HG03097 (cell line): ENCODE data around the gene FER1L5.

ENCODE experiments used
- ATAC-seq: cut with Tn5 transposase; IDR thresholded peaks from one replicate; pipeline ENCODE4 v1.9.1; 2021; ENCODE audit not compliant: unreplicated experiment, low FRiP score

Gene FER1L5

DNA sequence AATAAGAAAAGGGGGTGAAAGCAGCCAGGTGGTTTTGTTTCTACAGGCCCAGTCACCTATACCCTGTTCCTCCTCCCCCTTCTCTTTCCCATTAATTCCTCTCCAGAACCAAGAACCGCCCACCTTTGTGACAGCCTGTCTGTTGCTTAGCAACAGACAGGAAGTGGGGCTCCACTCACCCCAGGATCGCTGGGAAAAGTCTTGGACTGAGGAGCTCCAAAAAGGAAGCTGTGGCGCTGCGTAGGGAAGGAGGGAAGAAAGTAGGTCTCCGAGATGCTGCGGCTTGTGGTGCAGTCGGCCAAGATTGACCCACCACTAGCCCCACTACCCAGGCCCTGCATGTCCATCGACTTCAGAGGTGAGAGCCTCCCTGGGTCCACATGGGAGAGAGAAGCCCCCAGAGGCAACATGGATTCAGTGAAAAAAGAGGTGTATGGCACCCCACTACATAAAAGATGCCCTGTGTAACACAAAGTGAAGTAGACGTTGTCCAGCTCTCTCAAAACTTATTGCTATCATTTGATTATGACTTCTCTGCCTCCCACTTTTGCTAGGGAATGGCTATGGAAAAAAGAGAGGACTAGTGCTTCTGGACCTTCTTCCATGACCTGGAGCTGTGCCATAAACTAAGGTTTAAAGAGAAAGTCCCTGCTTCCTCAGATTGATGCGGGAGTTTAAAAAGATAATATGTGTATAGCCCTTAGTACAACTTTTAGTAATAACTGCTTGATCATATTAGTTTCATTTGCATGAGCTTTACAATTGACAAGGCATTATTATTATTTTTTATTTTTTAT, at the start of gene FER1L5:
Gene FER1L5, plus strand, starts transcription at position 201 of the 797 bp plus-strand sequence. Its CDS starts 73 bp downstream, at position 274.
- ATAC-seq: no peak

DNA sequence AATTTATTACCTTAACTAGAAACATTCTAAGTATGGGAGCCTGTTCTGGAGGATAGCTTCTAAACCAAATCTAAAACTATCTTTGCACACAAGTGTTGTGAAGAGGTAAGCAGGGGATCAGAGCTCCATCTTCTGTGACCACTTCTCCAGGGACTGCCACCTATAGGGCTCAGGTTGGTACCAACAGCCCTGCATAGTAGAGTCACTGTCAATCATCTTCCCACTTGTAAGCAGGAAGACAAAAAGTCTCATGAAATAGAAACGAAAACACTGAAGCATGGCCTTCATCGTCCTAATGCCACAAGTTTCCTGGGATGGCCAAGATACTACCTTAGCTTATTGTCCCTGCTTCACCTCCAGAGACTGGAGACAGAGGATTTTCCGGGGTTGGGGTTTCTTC, 48.3 kb upstream of the FER1L5 start:
- no peak for ATAC-seq

DNA sequence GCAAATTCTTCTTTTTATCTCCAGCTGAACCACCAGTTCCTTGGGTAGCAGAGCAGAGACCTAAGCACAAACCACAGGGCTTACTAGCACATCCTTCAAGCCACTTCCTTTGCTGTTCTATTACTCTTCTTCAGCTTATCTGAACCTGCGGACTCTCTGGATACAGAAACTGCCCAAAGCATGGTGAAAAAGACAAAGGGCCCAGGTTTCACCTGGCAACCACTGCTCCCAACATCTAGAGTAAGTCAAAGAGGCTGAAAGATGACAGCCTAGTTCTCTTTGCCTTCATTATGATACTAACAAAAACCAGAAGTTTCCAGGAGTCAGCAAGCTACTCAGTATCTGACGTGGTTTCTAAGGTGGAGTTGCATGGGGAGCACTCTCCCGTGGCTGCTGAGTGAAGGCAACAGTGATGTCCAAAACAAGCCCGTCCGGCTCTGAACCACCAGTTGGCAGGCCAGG, 47.8 kb upstream of the FER1L5 start:
- ATAC-seq: no peak

DNA sequence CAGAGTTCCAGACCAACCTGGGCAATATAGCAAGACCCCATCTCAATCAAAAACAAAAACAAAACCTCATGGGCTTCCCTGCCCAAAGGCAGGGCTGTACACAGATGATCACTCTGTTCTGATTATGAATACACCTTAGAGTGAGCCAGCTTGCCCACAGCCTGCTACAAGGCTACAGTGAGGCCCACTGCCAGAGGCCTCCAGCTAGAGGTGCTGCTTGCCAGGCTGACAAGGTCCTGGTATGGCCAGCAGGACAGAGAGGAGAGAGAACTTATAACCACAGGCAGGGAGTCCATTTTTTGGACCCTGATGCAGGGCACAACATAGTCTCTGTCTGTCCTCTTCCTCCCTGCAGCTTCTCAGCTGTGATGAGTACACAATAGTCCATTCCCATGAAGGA, 46.0 kb upstream of the FER1L5 start:
- no peak for ATAC-seq

DNA sequence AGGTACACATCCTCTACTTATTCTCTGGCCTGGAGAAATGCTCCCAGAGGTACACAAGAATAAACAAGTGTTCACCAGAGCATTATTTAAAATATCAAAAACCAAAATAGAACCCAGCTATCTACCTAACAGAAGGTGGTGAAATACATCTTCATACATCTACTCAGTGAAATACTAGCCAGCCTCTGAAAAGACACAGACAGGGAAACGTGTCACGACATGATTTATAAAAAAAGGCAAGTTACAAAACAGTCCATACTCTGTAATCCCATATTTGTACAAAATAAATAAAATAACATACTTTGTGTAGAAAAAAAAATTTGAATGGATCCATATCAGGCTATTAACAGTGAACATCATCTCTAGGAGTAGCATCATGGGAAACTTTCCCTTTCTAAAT, 42.6 kb upstream of the FER1L5 start:
- no peak for ATAC-seq

DNA sequence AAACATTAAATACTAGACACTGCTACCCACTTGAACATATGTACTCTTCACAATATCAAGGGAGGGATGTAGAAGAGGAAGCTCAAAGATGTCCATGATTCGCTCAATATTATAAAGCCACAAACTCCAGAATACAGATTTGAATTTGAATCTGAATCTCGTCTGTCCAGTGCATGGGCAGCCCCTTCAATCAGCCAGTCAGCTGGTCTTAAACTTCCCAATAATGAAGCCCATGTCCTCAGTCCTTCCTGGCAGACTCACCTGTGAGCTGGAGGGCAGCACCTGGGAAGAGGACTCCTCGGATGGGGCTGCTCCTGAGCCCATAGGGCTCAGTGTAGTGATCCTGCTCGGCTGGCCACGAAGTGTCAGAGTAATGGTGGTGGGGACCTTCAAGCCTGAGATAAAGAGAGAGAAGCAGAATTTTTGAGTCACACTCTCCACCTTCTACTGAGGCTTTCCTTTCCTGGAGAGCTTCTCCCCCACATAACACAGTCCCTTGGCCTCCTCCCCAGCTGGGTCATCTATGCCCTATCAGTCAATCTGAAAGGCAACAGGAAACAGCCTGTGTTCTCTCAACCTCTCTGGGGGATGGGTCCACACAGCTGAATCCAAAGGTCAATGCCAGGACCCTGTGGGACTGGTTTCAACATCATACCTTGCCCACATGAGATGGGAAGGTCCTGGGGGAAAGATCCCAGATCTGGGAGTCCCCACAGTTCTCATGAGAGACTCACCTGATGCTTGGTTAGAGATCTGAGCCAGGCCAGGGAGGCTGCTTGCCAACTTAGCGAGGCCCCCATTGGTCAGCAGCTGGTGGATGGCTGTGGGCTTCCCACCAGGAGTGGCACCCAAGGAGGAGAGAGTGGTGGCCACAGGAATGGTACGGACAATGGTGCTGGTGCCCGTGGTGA, 40.9 kb upstream of the FER1L5 start:
- no peak for ATAC-seq

DNA sequence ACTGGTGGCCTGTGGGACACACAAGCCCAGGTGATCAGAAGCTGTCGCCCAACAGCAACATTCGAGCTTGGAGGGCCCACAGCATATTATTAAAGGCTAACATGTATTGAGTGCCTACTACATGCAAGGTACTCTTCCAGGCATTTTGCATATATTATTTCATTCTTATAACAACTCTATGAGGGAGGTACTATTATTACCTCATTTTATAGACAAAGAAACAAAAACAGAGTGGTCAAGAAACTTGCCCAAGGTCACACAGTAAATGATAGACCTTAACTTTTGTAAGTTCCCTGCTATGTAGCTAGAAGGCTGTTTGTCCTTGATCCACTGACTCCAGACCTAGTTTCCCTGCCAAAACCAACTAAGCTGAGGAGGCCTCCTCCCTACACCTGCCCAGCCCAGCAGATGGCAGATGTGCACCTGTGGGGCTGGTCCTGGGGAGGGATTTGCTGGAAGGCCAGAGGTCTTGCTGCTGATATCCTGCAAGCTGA, 40.2 kb upstream of the FER1L5 start:
- ATAC-seq: no peak

DNA sequence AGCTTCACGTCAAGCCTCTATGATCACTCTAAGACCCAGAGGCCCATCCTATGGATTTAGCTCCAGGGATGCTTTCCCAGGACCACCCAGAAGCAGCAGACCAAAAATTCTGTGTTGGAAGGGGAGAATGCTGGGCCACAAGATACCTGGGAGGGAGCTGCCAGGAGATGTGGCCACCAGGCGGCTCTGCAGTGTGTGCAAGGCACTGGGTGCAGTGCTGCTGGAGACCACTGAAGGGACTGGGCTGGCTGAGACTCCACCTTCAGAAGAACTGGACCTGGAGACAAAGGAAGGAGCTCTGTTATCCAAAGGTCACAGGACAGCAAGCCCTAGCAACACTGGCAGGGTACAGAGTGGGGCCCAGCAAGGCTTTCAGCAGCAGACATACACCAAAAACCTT, 38.5 kb upstream of the FER1L5 start:
- no peak for ATAC-seq

DNA sequence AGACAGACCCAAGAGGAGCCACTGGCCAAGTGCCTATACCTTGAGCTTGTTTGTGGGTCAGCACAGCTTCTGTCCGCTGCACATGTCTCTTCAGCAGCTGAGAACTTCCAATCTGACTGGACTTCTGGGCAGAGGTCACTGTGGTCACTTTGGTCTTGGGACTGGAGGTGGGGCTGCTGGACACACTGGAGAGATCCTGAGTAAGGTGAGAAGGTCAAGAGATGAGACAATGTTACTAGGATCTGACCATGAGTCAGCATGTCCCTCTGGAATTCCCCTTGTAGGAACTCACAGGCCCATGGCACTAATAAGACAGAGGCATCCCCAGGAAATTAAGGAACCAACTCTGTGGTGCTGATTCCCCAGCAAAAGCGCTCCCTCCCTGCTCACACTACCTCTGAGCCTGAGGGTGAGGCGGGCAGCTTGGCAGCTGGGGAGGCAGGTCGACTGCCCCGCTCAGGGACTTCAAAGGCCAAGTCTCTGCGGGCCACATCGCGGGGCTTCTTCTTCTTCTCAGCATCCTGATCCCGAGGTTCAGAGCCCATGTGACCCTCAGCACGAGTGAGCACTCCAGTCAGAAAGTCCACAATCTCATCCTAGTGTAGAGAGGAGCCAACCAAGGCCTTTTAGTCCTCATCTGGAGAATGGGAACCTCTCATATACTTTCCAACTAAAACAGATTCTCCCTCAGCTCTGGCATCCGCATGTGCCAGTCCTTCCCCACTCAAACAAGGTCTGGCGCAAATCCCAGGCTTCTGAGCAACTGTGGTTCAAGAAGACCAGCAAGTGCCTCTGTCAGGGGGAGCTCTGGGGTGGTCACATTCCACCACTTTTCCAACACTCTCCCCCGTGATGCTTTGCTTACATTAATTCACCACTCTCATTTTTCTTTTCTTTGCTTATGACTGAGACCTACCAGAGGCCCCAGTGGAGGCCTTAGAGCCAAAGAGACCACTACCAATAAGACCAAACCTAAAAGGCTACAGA, 33.8 kb upstream of the FER1L5 start:
- no peak for ATAC-seq

DNA sequence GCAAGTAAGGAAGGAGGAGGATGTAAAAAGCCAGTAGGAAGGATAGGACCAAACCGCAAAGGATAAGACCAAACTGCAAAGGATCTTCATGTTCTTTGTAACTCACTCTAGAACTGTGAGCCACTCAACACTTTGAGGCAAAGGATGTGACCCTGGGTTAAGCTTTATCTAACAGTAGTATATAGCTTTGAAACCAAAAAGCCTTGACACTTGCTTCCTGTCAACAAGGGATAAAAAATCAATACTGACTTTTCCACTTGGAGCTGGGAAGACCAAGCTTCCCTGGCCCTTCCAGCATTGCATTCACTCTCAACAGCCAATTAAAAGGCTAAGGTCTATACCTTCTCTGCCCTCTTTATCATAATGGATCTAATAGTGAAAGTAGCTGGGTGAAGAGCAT, 26.4 kb upstream of the FER1L5 start:
- no peak for ATAC-seq

DNA sequence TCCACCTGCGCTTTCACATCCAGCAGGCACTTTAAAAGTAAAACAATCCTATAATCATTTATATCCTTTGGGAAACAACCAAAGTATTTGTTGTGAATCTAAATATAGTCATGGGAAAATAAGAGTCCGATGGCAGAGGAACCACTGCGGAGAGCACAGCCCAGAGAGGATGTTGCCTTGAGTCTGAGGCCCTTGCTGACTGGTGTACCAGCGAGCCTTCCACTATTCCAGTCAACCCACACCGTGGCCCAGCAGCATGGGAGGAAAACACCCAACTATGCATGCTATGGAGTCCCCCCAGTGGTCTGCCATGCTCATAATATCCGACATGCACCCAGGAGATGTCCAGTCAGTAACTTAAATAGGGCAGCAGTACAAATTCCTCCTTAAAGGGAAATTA, 26.0 kb upstream of the FER1L5 start:
- no peak for ATAC-seq

DNA sequence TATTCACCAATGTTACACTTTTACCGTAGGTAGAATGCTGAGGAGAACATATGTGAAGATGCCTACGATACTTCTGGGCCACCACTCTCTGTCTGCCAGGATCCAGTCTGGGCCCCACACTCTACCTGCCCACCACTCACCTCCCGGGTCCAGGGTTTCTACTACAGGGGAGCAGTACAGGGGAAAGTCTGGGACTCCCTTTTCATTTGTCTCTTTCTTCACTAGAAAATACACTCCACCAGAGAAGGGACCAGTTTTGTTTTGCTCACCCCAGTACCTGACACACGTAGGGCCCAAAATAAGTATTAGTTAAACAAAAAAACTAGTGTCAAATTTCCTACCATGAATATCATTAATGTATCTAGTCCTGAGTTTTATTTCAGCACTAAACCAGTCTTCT, 25.6 kb upstream of the FER1L5 start:
- ATAC-seq: no peak

DNA sequence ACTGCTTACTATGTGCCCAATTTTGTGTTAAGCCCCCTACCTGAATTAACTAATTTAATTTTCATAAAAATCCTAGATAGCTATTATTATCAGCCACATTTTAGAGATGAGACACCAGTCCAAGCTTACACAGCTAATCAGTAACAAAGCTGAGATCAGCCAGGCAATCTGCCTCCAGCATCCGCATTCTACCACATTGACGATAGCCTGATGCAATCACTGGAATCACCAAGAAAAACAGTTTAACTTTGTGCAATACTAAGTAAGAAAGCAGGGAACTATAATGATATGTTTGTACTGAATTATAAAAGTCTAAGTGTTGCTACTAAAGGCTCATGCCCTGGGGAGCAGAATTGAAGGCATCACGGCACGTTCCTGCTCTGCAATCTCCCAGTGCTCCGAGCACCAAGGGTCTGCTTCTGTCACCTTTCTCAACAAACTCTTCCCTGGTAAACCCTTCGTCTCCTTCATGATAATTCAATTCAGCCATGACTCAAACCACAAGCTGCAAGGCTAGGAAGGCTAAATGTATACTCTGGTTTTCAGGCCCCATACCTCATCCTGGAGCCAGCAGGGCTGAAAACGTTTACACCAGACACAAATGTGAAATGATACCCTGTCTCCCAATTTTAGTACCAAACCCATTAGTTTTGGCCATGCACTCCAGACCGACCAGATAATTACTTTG, 23.8 kb upstream of the FER1L5 start:
- ATAC-seq: no peak

DNA sequence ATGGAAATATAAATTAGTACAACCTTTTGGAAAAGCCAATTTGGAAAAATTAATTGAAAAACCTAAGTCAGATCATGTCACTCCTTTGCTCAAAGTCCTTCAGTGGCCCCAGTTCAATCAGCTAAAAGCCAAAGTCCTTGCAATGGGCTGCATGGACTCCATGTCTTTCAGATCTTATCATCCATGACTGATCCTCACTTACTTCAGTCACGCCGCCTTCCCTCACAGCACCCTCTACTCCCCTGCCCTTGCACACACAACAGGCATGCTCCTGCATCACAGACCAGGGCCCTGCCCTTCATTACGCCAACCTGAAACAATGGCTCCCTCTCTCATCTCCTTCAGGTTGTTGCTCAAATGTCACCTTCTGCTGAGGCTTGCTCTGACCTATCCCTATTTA, 20.0 kb upstream of the FER1L5 start:
- ATAC-seq: no peak

DNA sequence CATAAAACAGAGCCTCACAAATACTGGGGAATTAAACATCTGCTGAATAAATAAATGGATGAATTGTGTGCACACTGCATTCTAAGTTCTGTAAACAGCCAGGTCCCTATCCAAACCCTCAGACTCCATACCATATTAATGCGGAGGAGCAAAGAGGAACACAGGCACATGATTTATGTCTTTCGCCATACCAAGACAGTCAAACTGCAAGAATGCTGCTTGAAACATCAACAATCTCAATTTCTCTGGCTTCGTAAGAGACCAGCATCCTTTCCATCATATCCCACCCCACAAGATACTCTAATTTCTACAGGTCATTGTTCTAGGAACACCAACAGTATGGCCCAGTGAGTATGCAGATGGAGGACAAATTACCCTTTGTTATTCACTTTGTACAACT, 19.4 kb upstream of the FER1L5 start:
- ATAC-seq: no peak

DNA sequence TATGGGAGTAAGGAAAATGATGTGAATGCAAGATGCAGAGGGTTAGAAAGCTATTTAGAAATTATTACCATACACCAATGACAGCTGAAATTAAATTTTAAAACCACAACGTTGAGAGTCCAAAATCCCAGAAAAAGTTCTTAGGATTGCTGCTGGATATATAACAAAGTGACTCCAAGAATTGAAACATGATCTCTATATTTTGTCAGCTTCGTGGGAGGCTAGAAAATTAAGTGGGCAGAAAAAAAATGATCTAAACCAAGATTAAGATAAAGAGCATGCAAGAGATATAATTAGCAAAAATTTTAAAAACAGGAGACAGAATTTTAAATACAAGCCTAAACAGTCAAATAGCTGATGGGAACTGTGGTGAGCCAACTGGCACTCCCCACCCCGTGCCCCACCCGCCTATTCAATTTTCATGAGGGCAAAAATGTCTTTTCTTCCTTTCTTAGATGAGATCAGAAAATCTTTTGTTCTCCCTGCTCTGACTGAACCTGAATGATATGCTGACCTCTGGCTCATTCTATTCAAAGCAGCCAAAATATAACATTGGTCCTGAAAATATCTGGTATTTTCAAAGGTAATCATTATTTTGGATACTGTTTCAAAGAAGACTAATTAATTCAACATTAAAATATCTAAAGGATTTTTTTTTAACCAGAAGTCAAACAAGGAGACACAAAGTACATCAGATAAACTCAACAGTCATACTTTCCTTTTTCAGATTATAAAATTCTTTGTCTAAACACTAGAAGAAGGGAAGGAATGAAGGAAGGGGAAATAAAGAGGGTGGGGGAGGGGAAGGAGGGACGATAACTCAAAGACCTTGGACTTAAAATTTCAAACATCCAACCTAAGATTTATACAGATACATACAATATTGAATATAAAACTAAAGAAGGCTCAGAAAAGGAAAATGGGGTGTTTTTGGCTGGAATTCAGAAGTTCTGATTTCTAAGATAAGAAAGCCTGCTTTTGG, 16.7 kb upstream of the FER1L5 start:
- no peak for ATAC-seq

DNA sequence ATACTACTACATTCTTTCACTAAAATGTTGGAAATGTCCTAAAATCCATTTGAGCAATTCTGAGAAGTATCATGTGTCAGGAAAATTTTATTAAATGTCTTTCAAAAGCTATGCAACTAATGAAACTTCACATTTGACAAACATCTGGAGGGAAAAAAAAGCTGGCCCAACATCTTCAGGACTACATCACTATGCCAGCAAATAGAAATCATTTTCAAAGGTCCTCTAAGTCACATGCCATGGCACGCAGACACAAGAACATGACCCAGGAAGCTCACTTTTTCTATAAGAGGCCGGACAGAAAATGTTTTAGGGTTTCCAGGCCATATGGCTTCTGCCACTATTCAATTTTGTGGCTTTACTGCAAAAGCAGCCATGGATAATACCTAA, 16.0 kb upstream of the FER1L5 start:
- no peak for ATAC-seq

DNA sequence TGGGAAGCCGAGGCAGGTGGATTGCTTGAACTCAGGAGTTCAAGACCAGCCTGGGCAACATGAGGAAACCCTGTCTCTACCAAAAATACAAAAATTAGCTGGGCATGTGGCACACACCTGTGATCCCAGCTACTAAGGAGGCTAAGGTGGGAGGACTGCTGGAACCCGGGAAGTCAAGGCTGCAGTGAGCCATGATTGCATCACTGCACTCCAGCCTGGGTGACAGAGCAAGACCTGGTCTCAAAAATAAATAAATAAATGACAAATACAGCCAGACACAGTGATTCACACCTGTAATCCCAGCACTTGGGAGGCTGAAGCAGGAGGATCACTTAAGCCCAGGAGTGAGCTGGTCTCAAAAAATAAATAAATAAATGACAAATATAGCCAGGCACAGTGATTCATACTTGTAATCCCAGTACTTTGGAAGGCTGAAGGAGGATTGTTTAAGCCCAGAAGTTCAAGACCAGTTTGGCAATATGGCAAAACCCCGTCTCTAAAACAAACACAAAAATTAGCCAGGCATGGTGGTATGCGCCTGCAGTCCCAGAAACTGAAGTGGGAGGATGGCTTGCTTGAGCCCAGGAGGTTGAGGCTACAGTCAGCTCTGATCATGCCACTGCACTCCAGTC, 10.6 kb upstream of the FER1L5 start:
- no peak for ATAC-seq
